Lower lobe of right lung (tissue), 2 donors: ENCODE data around the gene TAAR1. TPM values are rescaled to one million over a fixed set of nuclear protein-coding genes. Genes with fewer than 3 reads are reported as not detected.
A peak's percentile ranks its signal among the peaks of the same experiment; 100 is the strongest.

Experiments used
- ATAC-seq, 2 donors: fragments of 200-7000 bp; cut with Tn5 transposase; one replicate each; pipeline ENCODE4 v1.9.1; 2020 to 2022; ENCODE audit warnings: mild to moderate bottlenecking in 2 of 2, moderate library complexity in 2 of 2
- DNase-seq: peaks from one replicate; pipeline ENCODE4 v3.0.0-alpha.2; 2020
- H3K27ac ChIP-seq: fragments of 200-600 bp; one replicate; pipeline ENCODE4 v1.8.0; 2022
- H3K27me3 ChIP-seq: fragments of 200-600 bp; one replicate; pipeline ENCODE4 v1.8.0; 2022; ENCODE audit warnings: low read depth
- H3K36me3 ChIP-seq: fragments of 200-600 bp; one replicate; pipeline ENCODE4 v1.8.0; 2022; ENCODE audit warnings: mild to moderate bottlenecking
- H3K4me1 ChIP-seq: fragments of 200-600 bp; one replicate; pipeline ENCODE4 v1.8.0; 2022
- H3K4me3 ChIP-seq: fragments of 200-600 bp; one replicate; pipeline ENCODE4 v1.8.0; 2022; ENCODE audit warnings: mild to moderate bottlenecking
- H3K9me3 ChIP-seq: fragments of 200-600 bp; one replicate; pipeline ENCODE4 v1.8.0; 2022
- intact Hi-C: fragments of 100-400 bp; cut with DNase I; formaldehyde crosslinking; loops from one replicate; pipeline ENCODE4 v1.11.0; 2022
- total RNA-seq: library from RNA; stranded (reverse); fragmentation: NEBNext Ultra II Directional; extraction: Animal tissue kit (Norgen Biotek cat#: 25700); gene quantifications from one replicate; pipeline ENCODE4 v1.2.1, GENCODE V29; 2021
- TF ChIP-seq, protein P1 (sequence below): fragments of 200-600 bp; IDR thresholded peaks from one replicate; pipeline ENCODE4 v1.8.0; 2022; ENCODE audit warnings: antibody characterized with exemption, mild to moderate bottlenecking
- donor health status: DM: no; HTN: yes; CAD: no; lungs with severe emphysema.

Gene TAAR1
- total RNA-seq, 1 donor from 2014 or later = not detected

DNA sequence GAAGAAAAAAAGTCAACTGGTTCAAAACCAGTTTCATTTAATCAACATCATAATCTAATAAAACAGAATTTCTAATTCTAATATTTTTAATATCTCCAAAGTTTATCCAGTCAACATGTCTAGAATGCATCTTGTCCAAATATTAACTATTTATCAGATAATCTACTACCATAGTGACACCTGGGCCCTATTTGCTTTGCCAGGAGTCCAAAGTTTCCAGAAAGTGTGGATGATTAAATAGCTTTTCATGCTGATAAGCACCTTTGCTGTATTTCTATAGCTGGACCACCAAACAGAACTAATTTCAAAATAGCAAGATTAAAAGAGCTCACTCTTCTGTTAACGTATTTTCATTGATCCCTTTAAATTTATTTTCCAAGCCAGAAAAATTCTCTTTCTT, 12.3 kb upstream of the TAAR1 start:
- intact Hi-C loops = loop anchor here (10.0 kb wide), 1 partner anchor 94 kb away; no protein-coding TSS in a partner anchor
- H3K27me3 ChIP-seq = no peaks in the 10 kb centered on the region
- H3K9me3 ChIP-seq = no peaks in the 10 kb centered on the region
- no peaks in the 10 kb centered on the region for H3K36me3 ChIP-seq
- no peaks in the 10 kb centered on the region for H3K4me1 ChIP-seq
- no peak overlapping the region for H3K27ac ChIP-seq
- no peak for ATAC-seq
- no peak for DNase-seq
- no peak overlapping the region for H3K4me3 ChIP-seq
- TF ChIP-seq, protein P1, sequence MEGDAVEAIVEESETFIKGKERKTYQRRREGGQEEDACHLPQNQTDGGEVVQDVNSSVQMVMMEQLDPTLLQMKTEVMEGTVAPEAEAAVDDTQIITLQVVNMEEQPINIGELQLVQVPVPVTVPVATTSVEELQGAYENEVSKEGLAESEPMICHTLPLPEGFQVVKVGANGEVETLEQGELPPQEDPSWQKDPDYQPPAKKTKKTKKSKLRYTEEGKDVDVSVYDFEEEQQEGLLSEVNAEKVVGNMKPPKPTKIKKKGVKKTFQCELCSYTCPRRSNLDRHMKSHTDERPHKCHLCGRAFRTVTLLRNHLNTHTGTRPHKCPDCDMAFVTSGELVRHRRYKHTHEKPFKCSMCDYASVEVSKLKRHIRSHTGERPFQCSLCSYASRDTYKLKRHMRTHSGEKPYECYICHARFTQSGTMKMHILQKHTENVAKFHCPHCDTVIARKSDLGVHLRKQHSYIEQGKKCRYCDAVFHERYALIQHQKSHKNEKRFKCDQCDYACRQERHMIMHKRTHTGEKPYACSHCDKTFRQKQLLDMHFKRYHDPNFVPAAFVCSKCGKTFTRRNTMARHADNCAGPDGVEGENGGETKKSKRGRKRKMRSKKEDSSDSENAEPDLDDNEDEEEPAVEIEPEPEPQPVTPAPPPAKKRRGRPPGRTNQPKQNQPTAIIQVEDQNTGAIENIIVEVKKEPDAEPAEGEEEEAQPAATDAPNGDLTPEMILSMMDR = no peak

DNA sequence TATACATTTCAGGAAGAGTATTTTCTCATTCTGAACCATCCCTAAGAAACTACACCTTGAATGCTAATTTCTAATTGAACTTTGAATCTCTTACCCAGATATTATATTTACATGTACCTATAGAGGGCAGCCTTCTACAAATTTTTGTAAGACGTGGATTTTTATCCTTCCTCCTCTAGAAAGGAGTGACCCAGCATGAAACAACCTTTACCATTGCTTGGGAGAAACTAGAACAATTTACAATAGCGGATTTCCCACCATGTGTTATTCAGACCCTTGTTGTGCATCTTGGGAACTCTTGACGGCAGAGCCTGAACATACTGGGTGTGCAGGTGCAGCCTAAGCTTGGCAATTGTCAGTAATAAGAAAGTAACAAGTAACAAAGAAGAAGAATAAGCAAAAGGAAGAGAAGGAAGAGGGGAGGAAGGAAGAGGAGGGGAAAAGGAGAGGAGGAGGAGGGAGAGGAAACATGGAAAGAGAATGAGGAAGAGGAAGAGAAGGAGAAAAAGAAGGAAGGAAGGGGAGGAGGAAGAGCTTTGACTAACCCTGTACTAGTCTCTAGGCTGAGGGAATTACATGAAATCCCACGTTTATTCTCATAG, 10.8 kb upstream of the TAAR1 start:
- intact Hi-C loops = loop anchor here (10.0 kb wide), 1 partner anchor 95 kb away; no protein-coding TSS in a partner anchor
- no peaks in the 10 kb centered on the region for H3K9me3 ChIP-seq
- TF ChIP-seq, protein P1 = peak; percentile 59

DNA sequence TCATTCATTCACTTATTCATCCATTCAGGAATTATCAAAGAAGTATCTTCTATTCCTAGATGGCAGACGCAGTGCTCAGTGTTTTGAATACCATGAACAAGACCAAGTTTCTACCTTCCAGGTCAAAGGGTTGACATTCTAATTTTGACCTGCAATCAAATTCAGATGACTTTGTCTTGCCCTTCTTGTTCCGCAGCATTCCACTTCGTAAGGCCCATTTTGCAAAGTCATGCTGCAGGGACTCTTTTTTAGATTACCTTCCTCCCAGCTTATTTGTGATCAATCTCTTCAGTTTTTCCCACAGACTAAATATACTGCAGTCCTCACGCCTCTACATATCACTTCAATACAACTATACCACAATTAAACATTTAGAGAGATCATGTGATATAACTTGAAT, 7.1 kb upstream of the TAAR1 start:
- ATAC-seq (no peak), DNase-seq (no peak)
- intact Hi-C loops = no loop called here
- no peaks in the 10 kb centered on the region for H3K27me3 ChIP-seq
- H3K4me3 ChIP-seq = no peak overlapping the region
- H3K4me1 ChIP-seq = no peaks in the 10 kb centered on the region
- no peaks in the 10 kb centered on the region for H3K9me3 ChIP-seq
- TF ChIP-seq, protein P1 = no peak
- H3K36me3 ChIP-seq = no peaks in the 10 kb centered on the region
- H3K27ac ChIP-seq = no peak overlapping the region

More for the DNA sequence above, 10.8 kb upstream of the TAAR1 start:
- Histone ChIP-seq H3K4me1 (no peaks in the 10 kb centered on the region), H3K27me3 (no peaks in the 10 kb centered on the region), H3K4me3 (no peak overlapping the region), H3K27ac (no peak overlapping the region), H3K36me3 (no peaks in the 10 kb centered on the region)
- ATAC-seq = peak; percentile 75 to 89
- DNase-seq = no peak

DNA sequence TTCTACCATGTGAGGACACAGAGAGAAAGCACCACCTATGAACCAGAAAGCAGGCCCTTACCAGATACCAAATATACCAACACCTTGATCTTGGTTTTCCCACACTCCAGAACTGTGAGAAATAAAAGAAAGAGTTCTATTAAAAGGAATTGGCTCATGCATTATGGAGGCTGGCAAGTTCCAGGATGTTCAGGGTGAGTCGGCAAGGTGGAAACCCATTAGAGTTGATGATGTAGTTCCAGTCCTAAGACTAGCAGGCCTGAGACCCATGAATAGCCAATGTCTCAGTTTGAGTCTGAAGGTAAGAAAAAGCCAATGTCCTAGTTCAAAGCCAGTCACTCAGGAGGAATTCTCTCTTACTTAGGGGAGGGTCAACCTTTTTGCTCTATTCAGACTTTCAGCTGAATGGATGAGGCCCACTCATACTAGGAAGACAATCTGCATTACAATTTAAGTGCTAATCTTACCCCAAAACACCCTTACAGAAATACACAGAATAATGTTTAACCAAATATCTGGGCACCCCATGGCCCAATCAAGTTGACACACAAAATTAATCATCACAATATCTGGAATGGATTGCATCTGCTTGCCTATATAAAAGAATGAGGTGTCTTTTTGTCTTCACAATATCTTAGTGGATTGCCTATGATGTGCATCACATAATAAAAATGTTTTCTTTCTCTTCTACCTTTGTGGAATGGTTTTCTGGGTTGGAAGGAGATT, 5.5 kb upstream of the TAAR1 start:
- ATAC-seq (no peak), DNase-seq (no peak)
- Histone ChIP-seq H3K4me3 (no peak overlapping the region), H3K4me1 (no peaks in the 10 kb centered on the region), H3K36me3 (no peaks in the 10 kb centered on the region), H3K9me3 (no peaks in the 10 kb centered on the region), H3K27ac (no peak overlapping the region), H3K27me3 (no peaks in the 10 kb centered on the region)
- TF ChIP-seq, protein P1 = no peak
- intact Hi-C loops = no loop called here

DNA sequence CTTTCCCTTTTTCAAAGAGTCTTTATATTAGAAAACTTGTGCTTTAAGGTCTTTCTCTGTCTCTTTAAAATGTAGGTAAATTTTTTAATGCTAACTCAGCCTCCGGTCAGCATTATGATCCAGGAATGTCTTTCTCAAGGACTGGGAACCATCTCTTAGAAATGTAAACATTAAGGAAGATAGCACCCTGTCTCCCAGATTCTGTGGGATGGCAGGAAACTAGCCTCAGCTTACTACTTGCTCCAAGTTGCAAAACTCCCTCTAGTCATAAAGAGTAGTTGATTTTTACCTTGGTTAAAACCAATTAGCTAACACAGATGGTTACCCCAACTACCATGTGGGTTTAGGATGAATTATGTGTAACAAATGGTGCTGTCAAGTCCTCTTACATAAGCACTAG, 4.7 kb upstream of the TAAR1 start:
- TF ChIP-seq, protein P1 = no peak
- DNase-seq (no peak), ATAC-seq (no peak)
- no peak overlapping the region for H3K27ac ChIP-seq
- no peak overlapping the region for H3K4me3 ChIP-seq
- H3K9me3 ChIP-seq = no peaks in the 10 kb centered on the region
- intact Hi-C loops = no loop called here
- H3K36me3 ChIP-seq = no peaks in the 10 kb centered on the region
- H3K4me1 ChIP-seq = no peaks in the 10 kb centered on the region
- no peaks in the 10 kb centered on the region for H3K27me3 ChIP-seq
